Measurements from ENCODE around the gene MYLK3. TPM values are rescaled to one million over a fixed set of nuclear protein-coding genes. Genes with fewer than 3 reads are reported as not detected.
"Not testable (repeated sequence)": the region's sequence is repeated elsewhere in the genome, so short reads cannot be mapped to it uniquely, and the experiment has no call there.

Gene MYLK3
- total RNA-seq, 1 donor from 2014 or later: not detected

- TF ChIP-seq CTCF (IDR thresholded peaks at IDR 0.05; ENCODE audit: insufficient read depth, low read length, poor library complexity, severe bottlenecking): no peak
- Histone ChIP-seq H3K27me3 (ENCODE audit: control insufficient read depth, insufficient read depth, low read length) (no peaks in the 10 kb centered on the region), H3K4me3 (ENCODE audit: low read depth, low read length) (peak overlapping the region; percentile 60), H3K36me3 (ENCODE audit: control insufficient read depth, insufficient read depth, low read length) (no peaks in the 10 kb centered on the region)
- no peak for DNase-seq (ENCODE audit: low read depth)
Measured at GRCh38 chr16:46686815-46687473, 61.2 kb downstream of the MYLK3 start.

GRCh38 chr16:46681867-46682266 is 66.3 kb downstream of the MYLK3 start:
- not testable (repeated sequence) for H3K27me3 ChIP-seq (ENCODE audit: control insufficient read depth, insufficient read depth, low read length); H3K4me3 ChIP-seq (ENCODE audit: low read depth, low read length); H3K36me3 ChIP-seq (ENCODE audit: control insufficient read depth, insufficient read depth, low read length); DNase-seq (ENCODE audit: low read depth)

- H3K4me3 ChIP-seq (ENCODE audit: low read depth, low read length); H3K27me3 ChIP-seq (ENCODE audit: control insufficient read depth, insufficient read depth, low read length); H3K36me3 ChIP-seq (ENCODE audit: control insufficient read depth, insufficient read depth, low read length); DNase-seq (ENCODE audit: low read depth): not testable (repeated sequence)
Measured at GRCh38 chr16:46677943-46678342, 70.2 kb downstream of the MYLK3 start.

- peak; percentile 99 for TF ChIP-seq CTCF (IDR thresholded peaks at IDR 0.05; ENCODE audit: insufficient read depth, low read length, poor library complexity, severe bottlenecking)
- Histone ChIP-seq H3K36me3 (ENCODE audit: control insufficient read depth, insufficient read depth, low read length) (peaks cover 1% of the 10 kb centered on the region), H3K4me3 (ENCODE audit: low read depth, low read length) (no peak overlapping the region), H3K27me3 (ENCODE audit: control insufficient read depth, insufficient read depth, low read length) (no peaks in the 10 kb centered on the region)
- no peak for DNase-seq (ENCODE audit: low read depth)
Measured at GRCh38 chr16:46673320-46674013, 74.7 kb downstream of the MYLK3 start.

GRCh38 chr16:46662123-46662522 is 86.0 kb downstream of the MYLK3 start:
- TF ChIP-seq CTCF (IDR thresholded peaks at IDR 0.05; ENCODE audit: insufficient read depth, low read length, poor library complexity, severe bottlenecking): no peak
- no peak overlapping the region for H3K4me3 ChIP-seq (ENCODE audit: low read depth, low read length)
- no peaks in the 10 kb centered on the region for H3K27me3 ChIP-seq (ENCODE audit: control insufficient read depth, insufficient read depth, low read length)
- DNase-seq (ENCODE audit: low read depth): no peak
- H3K36me3 ChIP-seq (ENCODE audit: control insufficient read depth, insufficient read depth, low read length): no peaks in the 10 kb centered on the region

- no peak for TF ChIP-seq CTCF (IDR thresholded peaks at IDR 0.05; ENCODE audit: insufficient read depth, low read length, poor library complexity, severe bottlenecking)
Measured at GRCh38 chr16:46658925-46659324, 89.2 kb downstream of the MYLK3 start.

More at GRCh38 chr16:46658925-46659324, 89.2 kb downstream of the MYLK3 start:
- DNase-seq (ENCODE audit: low read depth): no peak
- H3K36me3 ChIP-seq (ENCODE audit: control insufficient read depth, insufficient read depth, low read length): no peaks in the 10 kb centered on the region
- no peak overlapping the region for H3K4me3 ChIP-seq (ENCODE audit: low read depth, low read length)
- no peaks in the 10 kb centered on the region for H3K27me3 ChIP-seq (ENCODE audit: control insufficient read depth, insufficient read depth, low read length)

Other genes starting within 250 kb of the MYLK3 start
- 2.2 and 3.7 TPM in 2 replicates for gene SHCBP1, start 127.0 kb downstream of the MYLK3 start, total RNA-seq
- 128 and 147 TPM in 2 replicates for gene VPS35, start 59.2 kb downstream of the MYLK3 start, total RNA-seq
- gene ORC6, start 58.7 kb downstream of the MYLK3 start, total RNA-seq: 7.5 and 9.7 TPM in 2 replicates
- gene C16orf87, start 82.8 kb upstream of the MYLK3 start, total RNA-seq: 7.5 and 10.1 TPM in 2 replicates
- 71.2 and 73.3 TPM in 2 replicates for gene GPT2, start 136.0 kb upstream of the MYLK3 start, total RNA-seq
- gene DNAJA2, start 225.3 kb upstream of the MYLK3 start, total RNA-seq: 68.4 and 81.9 TPM in 2 replicates

All from kidney epithelial cell (primary cell).